ENCODE measurements around the gene TSPEAR. TPM values are rescaled to one million over a fixed set of nuclear protein-coding genes. Genes with fewer than 3 reads are reported as not detected.
A peak's percentile ranks its signal among the peaks of the same experiment; 100 is the strongest.

TSPEAR gene
- total and polyA plus RNA-seq, 9 of the 15 experiments (the other 6 are each of a cell fraction or from before 2014, with no cell fraction given): not detected

DNA sequence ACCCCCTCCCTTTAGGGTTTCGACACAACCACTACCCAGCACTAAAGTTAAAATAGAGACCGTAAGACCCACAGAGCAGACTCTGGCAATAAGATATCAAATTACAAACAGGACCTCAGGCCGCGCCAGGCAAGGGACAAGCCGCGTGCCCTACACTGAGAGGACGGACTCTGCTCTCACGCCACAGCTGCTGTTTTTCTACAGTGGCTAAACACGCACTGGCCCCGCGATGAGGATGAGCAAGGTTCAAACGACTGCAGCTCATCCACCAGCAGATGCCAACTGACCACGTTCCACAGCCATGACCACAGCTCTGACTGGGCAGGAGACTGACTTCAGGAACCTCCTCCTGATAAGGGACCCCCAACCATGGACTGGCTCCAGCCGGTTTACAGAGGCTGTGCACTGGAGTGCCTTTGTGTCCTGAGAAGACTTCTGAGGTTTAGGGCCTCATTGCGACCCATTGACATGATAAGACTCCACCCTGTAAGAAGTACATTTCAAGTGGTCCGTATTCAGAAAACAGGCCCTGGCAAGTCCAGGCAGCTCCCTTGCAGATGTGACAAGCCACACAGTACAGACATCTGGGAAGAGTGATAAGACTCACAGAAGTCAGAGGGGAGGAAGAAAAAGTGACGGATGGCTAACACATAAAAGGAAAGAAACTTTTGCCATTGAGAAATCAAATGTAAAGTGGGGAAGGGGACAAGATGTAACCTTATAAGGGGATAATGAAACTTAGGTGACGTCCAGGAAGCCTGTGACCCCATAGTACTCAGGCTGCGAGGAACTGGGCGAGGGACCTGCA lies 117.6 kb downstream of the TSPEAR start (continued):
- TF ChIP-seq ETV6 (IDR thresholded peaks at IDR 0.05; ENCODE audit: borderline replicate concordance in 1 of 2, low read depth in 2 of 2, low read length in 1 of 2): no peak
- TF ChIP-seq ETV6 (CRISPR knock-in tag; IDR thresholded peaks at IDR 0.05; ENCODE audit: borderline replicate concordance): no peak
- TF ChIP-seq RBM39 (optimal IDR thresholded peaks at IDR 0.05; ENCODE audit: low read depth, low read length): no peak
- TF ChIP-seq RBM15 (IDR thresholded peaks at IDR 0.05; ENCODE audit: insufficient read depth, low read length): no peak
- TF ChIP-seq HIVEP1 (CRISPR knock-in tag; IDR thresholded peaks at IDR 0.05): no peak
- TF ChIP-seq ETS1 (conservative IDR thresholded peaks at IDR 0.05; ENCODE audit: control insufficient read depth, low read depth, low read length): no peak
- TF ChIP-seq XRCC4 (IDR thresholded peaks at IDR 0.05; ENCODE audit: extremely low read depth, insufficient read depth, insufficient read length): no peak
- TF ChIP-seq FOXP4 (CRISPR knock-in tag; IDR thresholded peaks at IDR 0.05; ENCODE audit: borderline replicate concordance): no peak
- no peak for TF ChIP-seq ADNP (tag; IDR thresholded peaks at IDR 0.05)
- TF ChIP-seq ZNF668 (CRISPR knock-in tag; IDR thresholded peaks at IDR 0.05): no peak
- no peak for TF ChIP-seq ERF (CRISPR knock-in tag; IDR thresholded peaks at IDR 0.05)
- peak; percentile 91 for TF ChIP-seq TRIM28 (IDR thresholded peaks at IDR 0.05)
- no peak for TF ChIP-seq MCM3 (IDR thresholded peaks at IDR 0.05)
- no peak for TF ChIP-seq CREB1 (IDR thresholded peaks at IDR 0.05)
- peak; percentile 41 for TF ChIP-seq CREB1 (CRISPR knock-in tag; IDR thresholded peaks at IDR 0.05)
- peak; percentile 98 for TF ChIP-seq LEF1 (IDR thresholded peaks at IDR 0.05)
- TF ChIP-seq CHCHD3 (CRISPR knock-in tag; IDR thresholded peaks at IDR 0.05): no peak
- TF ChIP-seq ZNF184 (CRISPR knock-in tag; IDR thresholded peaks at IDR 0.05): no peak
- TF ChIP-seq GMEB1 (CRISPR knock-in tag; IDR thresholded peaks at IDR 0.05): no peak
- no peak for TF ChIP-seq NFIX (CRISPR knock-in tag; IDR thresholded peaks at IDR 0.05; ENCODE audit: low read depth)
